Endothelial cell of umbilical vein (primary cell): ENCODE results near the gene H3-3A. TPM values are rescaled to one million over a fixed set of nuclear protein-coding genes. Genes with fewer than 3 reads are reported as not detected.

Experiments used
- BruUV-seq: library from RNA; stranded (reverse); fragments of 400-500 nt; replicated peaks from 2 replicates; lab custom pipeline; 2021; lab: Mats Ljungman, UMichigan
- CTCF ChIA-PET: fragments of 300-600, 350-600 bp; sonication (Branson Sonifier 250); formaldehyde crosslinking; loops from one replicate; lab custom pipeline; 2021; ENCODE audit warnings: antibody characterized with exemption, inconsistent platforms; lab: Charles Lee
- POLR2A ChIA-PET: fragments of 300-600, 350-600 bp; sonication (Branson Sonifier 250); formaldehyde crosslinking; loops from one replicate; lab custom pipeline; 2021; ENCODE audit warnings: antibody characterized with exemption, inconsistent platforms; lab: Charles Lee
- DNase-seq: peaks from one replicate; pipeline ENCODE4 v3.0.0-alpha.2; 2011; ENCODE audit warnings: low read depth, low spot score
- FAIRE-seq: peaks from 2 replicates; lab custom pipeline; 2011; peaks lifted over from hg19 to GRCh38; lab: Jason Lieb, UNC
- H2AFZ ChIP-seq: 2 replicates; pipeline ENCODE4 v1.6.0; 2012; ENCODE audit warnings: low read depth, low read length, control low read depth, inconsistent platforms
- H3K27ac ChIP-seq: 2 replicates; pipeline ENCODE4 v1.5.1; 2011; ENCODE audit warnings: low read depth, mild to moderate bottlenecking, control low read depth, low read length, moderate library complexity; ENCODE audit not compliant: insufficient read depth
- H3K27me3 ChIP-seq, 2 experiments: 2 replicates each; pipeline versions ENCODE4 v1.6.0 to v1.6.1; 2011; ENCODE audit warnings: low read length in 2 of 2, mixed read lengths in 1 of 2; ENCODE audit not compliant: control insufficient read depth in 2 of 2, insufficient read depth in 2 of 2
- H3K36me3 ChIP-seq, 2 experiments: 2 replicates in 1 of 2; 3 replicates in 1 of 2; pipeline ENCODE4 v1.5.1; 2011; ENCODE audit warnings: low read length in 2 of 2, mild to moderate bottlenecking in 1 of 2, moderate library complexity in 1 of 2; ENCODE audit not compliant: control insufficient read depth in 2 of 2, insufficient read depth in 2 of 2; ENCODE audit errors: extremely low read depth in 1 of 2
- H3K4me1 ChIP-seq: 3 replicates; pipeline ENCODE4 v1.5.1; 2011; ENCODE audit warnings: mild to moderate bottlenecking, low read length; ENCODE audit not compliant: control insufficient read depth, insufficient read depth; ENCODE audit errors: extremely low read depth
- H3K4me2 ChIP-seq: 2 replicates; pipeline ENCODE4 v1.6.1; 2011; ENCODE audit warnings: low read length, control low read depth, mixed read lengths; ENCODE audit not compliant: insufficient read depth
- H3K4me3 ChIP-seq, 3 experiments: fragments of 200-600 bp in 1 of 3; sonication (generic), shearing (Covaris generic) in 1 of 3; replicated peaks in 1 of 3; 2 replicates each; pipeline ENCODE4 v1.5.1; 2011 to 2016; ENCODE audit warnings: control low read depth in 3 of 3, low read length in 3 of 3, mild to moderate bottlenecking in 2 of 3, inconsistent platforms in 1 of 3, low read depth in 1 of 3, moderate library complexity in 1 of 3; ENCODE audit not compliant: insufficient read depth in 1 of 3
- H3K79me2 ChIP-seq: 2 replicates; pipeline ENCODE4 v1.6.0; 2012; ENCODE audit warnings: low read length, inconsistent platforms; ENCODE audit not compliant: control insufficient read depth, insufficient read depth
- H3K9ac ChIP-seq: replicated peaks from 2 replicates; pipeline ENCODE3; 2011; ENCODE audit warnings: low read length, control low read depth; ENCODE audit not compliant: insufficient read depth; ENCODE audit errors: extremely low read depth
- H3K9me1 ChIP-seq: replicated peaks from 3 replicates; pipeline ENCODE4 v1.6.0; 2011; ENCODE audit warnings: mild to moderate bottlenecking, low read length; ENCODE audit not compliant: control insufficient read depth, insufficient read depth; ENCODE audit errors: extremely low read depth
- H3K9me3 ChIP-seq: replicated peaks from 2 replicates; pipeline ENCODE4 v1.5.1; 2012; ENCODE audit warnings: low read length, inconsistent platforms; ENCODE audit not compliant: control insufficient read depth, insufficient read depth
- H4K20me1 ChIP-seq: replicated peaks from 2 replicates; pipeline ENCODE3; 2011; ENCODE audit warnings: mild to moderate bottlenecking, low read length; ENCODE audit not compliant: control insufficient read depth, insufficient read depth; ENCODE audit errors: extremely low read depth
- CTCF ChIP-seq, 2 donors: IDR thresholded peaks; 1 replicate in 1 of 2; 2 replicates in 1 of 2; pipeline ENCODE4 v1.5.1; 2011; ENCODE audit warnings: low read length in 2 of 2, mild to moderate bottlenecking in 2 of 2, moderate library complexity in 2 of 2, control low read depth in 1 of 2, inconsistent platforms in 1 of 2, low read depth in 1 of 2; ENCODE audit not compliant: insufficient read depth in 1 of 2; ENCODE audit errors: extremely low read depth in 1 of 2
- EZH2 ChIP-seq: IDR thresholded peaks from 2 replicates; pipeline ENCODE4 v1.6.1; 2012; ENCODE audit warnings: borderline replicate concordance, low read depth, mild to moderate bottlenecking, moderate library complexity, low read length, inconsistent platforms; ENCODE audit not compliant: severe bottlenecking
- FOS ChIP-seq: IDR thresholded peaks from 2 replicates; pipeline ENCODE4 v1.6.1; 2011; ENCODE audit warnings: mild to moderate bottlenecking, low read length, moderate library complexity, borderline replicate concordance; ENCODE audit not compliant: insufficient read depth
- GATA2 ChIP-seq: IDR thresholded peaks from 2 replicates; pipeline ENCODE4 v1.7.0; 2011; ENCODE audit warnings: low read depth, mild to moderate bottlenecking, moderate library complexity, mixed read lengths, low read length; ENCODE audit not compliant: insufficient read length, insufficient read depth
- JUN ChIP-seq: IDR thresholded peaks from 2 replicates; pipeline ENCODE4 v1.6.1; 2011; ENCODE audit warnings: borderline replicate concordance, low read depth; ENCODE audit not compliant: insufficient read length, insufficient read depth
- MYC ChIP-seq: IDR thresholded peaks from one replicate; pipeline ENCODE4 v1.6.1; 2011; ENCODE audit warnings: mild to moderate bottlenecking, low read depth, low read length
- POLR2A ChIP-seq: IDR thresholded peaks from 2 replicates; pipeline ENCODE4 v1.6.1; 2012; ENCODE audit warnings: low read depth, mild to moderate bottlenecking, control low read depth, low read length
- POLR2AphosphoS5 ChIP-seq: IDR thresholded peaks from 2 replicates; pipeline ENCODE4 v1.6.1; 2012; ENCODE audit warnings: low read depth, mild to moderate bottlenecking, control low read depth, low read length, moderate library complexity; ENCODE audit not compliant: insufficient read depth
- dilution Hi-C: fragments of 300-500 bp; cut with MboI; formaldehyde crosslinking; loops from one replicate; pipeline ENCODE4 v1.15.0; 2019; ENCODE audit warnings: low sequenced_read_pairs; ENCODE audit not compliant: extremely low pct_ligation_motif_present
- intact Hi-C: fragments of 100-400 bp; cut with micrococcal nuclease; formaldehyde crosslinking; loops from one replicate; pipeline ENCODE4 v1.10.0; 2022
- polyA plus RNA-seq, 4 experiments: library from polyadenylated mRNA; depleted of rRNA in 3 of 4; stranded (reverse) in 3 of 4; unstranded in 1 of 4; fragments of >200 nt; gene quantifications; 2 replicates each; pipeline versions ENCODE4 v1.2.1 to v1.2.3, GENCODE V29; 2011 to 2012; ENCODE audit warnings: missing spikeins in 1 of 4
- total RNA-seq: library from RNA; stranded (reverse); gene quantifications from 2 replicates; pipeline ENCODE4 v1.2.3, GENCODE V29; 2021
- TF ChIP-seq, protein P1 (sequence below): IDR thresholded peaks from 2 replicates; pipeline ENCODE4 v1.6.1; 2011; ENCODE audit not compliant: insufficient read depth, insufficient read length

Gene H3-3A
- total and polyA plus RNA-seq, 2 donors (not counting 3 experiments of a cell fraction or from before 2014, with no cell fraction given): 426 to 477 TPM

DNA sequence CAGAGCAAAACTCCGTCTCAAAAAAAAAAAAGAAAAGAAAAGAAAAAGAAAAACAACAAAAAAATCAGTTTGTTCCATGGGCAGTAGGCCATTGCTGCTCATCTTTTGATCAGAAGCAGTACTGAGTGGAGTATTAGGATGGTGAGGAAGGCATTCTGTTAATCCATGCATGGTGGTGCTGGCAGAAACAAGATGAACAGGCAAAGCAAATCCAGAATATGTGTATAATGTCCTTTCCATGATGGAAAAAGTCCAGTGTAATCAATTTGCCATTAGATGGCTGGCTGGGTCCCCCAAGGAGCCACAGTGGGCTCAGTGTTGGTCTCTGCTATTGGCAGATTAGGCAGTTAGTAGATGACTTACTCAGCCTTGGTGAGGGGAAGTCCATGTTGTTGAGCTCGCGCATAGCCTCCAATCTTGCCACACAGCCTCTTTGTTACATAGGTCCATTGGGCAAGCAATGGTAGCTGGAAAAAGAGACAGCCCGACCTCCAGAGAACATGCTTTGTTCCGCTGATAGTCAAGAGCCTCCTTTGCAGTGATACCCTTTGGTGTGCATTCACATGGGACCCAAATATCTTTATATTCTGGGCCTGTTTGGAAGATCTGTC lies 23.3 kb downstream of the H3-3A start:
- Histone ChIP-seq H3K9me1 (no peaks in the 10 kb centered on the region), H4K20me1 (no peaks in the 10 kb centered on the region), H3K9ac (no peak overlapping the region), H3K36me3 (no peaks in the 10 kb centered on the region), H3K4me1 (peaks cover 5% of the 10 kb centered on the region), H3K27me3 (peaks cover 0 to 3% of the 10 kb centered on the region in 2 experiments), H3K4me3 (no peak overlapping the region), H3K4me2 (no peak overlapping the region), H3K27ac (no peak overlapping the region), H2AFZ (no peak overlapping the region), H3K79me2 (no peaks in the 10 kb centered on the region), H3K9me3 (no peaks in the 10 kb centered on the region)
- dilution Hi-C loops (no loop called here), intact Hi-C loops (no loop called here)
- POLR2A ChIA-PET: no interaction called here
- no peak for DNase-seq
- no peak for TF ChIP-seq GATA2
- no peak for TF ChIP-seq MYC
- CTCF ChIA-PET: interaction anchor here (1.2 kb wide), 1 partner anchor 21 kb away, joined by 3 read pairs; no protein-coding TSS in a partner anchor
- no peak for FAIRE-seq
- no TSS peak for BruUV-seq

DNA sequence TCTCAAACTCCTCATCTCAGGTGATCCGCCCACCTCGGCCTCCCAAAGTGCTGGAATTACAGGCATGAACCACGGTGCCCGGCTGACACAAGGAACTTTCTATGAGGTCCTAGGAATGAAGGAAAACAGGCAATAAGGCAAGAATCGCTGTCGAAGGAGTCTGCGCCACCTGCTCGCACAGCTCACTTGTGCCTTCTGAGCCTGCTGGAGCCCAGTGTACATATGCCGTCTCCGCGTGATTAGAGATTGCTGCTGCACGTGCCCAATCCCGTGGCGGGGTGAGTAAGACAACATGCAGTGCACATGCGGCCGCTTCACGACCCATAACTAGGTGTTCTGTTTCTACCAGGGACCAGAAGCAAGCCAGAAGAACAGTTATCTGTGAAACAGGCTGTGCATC lies 24.3 kb downstream of the H3-3A start:
- Histone ChIP-seq H3K4me3 (no peak overlapping the region), H3K79me2 (no peaks in the 10 kb centered on the region), H3K9me3 (no peaks in the 10 kb centered on the region), H3K36me3 (no peaks in the 10 kb centered on the region), H3K4me2 (no peak overlapping the region), H3K27me3 (peaks cover 0 to 3% of the 10 kb centered on the region in 2 experiments), H2AFZ (no peak overlapping the region), H3K9me1 (no peaks in the 10 kb centered on the region), H3K4me1 (peaks cover 5% of the 10 kb centered on the region), H3K9ac (no peak overlapping the region), H4K20me1 (no peaks in the 10 kb centered on the region), H3K27ac (no peak overlapping the region)
- CTCF ChIA-PET: interaction anchor here (1.2 kb wide), 1 partner anchor 22 kb away, joined by 3 read pairs; no protein-coding TSS in a partner anchor
- POLR2A ChIA-PET: no interaction called here
- DNase-seq (no peak), FAIRE-seq (no peak)
- BruUV-seq: no TSS peak
- TF ChIP-seq GATA2: no peak
- TF ChIP-seq EZH2: no peak
- no peak for TF ChIP-seq MYC
- TF ChIP-seq FOS: no peak
- TF ChIP-seq POLR2AphosphoS5: no peak
- no peak for TF ChIP-seq POLR2A
- TF ChIP-seq CTCF (IDR thresholded peaks at IDR 0.05; ENCODE audit: extremely low read depth in 1 of 2, insufficient read depth in 1 of 2, low read depth in 1 of 2, low read length in 2 of 2): no peak
- TF ChIP-seq, protein P1, sequence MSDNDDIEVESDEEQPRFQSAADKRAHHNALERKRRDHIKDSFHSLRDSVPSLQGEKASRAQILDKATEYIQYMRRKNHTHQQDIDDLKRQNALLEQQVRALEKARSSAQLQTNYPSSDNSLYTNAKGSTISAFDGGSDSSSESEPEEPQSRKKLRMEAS: no peak
- TF ChIP-seq JUN: no peak
- intact Hi-C loops (no loop called here), dilution Hi-C loops (no loop called here)
